ENCODE measurements around the gene CNTFR. TPM values are rescaled to one million over a fixed set of nuclear protein-coding genes. Genes with fewer than 3 reads are reported as not detected.

The CNTFR gene
- total and polyA plus RNA-seq, 2 experiments from 2014 or later = 0.73 to 1.9 TPM

DNA sequence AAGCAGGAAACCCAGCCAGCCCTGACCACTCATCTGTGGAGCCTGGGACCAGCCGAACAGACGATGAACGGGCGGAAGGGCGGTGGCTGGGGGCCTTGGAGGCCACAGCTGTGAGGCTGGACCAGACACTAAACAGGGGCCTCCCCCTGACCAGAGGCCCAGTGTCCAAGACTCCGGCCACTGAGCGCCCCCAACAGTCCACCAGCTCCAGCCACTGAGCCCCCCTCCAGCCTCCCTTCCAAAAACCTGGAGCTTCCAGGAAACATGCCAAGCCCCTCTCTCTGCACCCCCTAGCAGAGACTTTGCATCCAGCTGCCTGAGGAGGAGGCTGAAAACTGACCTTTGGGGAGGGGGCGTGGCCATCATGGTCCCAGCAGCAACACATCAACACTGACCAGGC, 23.2 kb downstream of the CNTFR start:
- TF ChIP-seq CREB1 (CRISPR knock-in tag; IDR thresholded peaks at IDR 0.05; ENCODE audit: low read depth) (no peak), EZH2 (IDR thresholded peaks at IDR 0.05; ENCODE audit: low read depth, unreplicated experiment) (no peak), ZNF331 (CRISPR knock-in tag; IDR thresholded peaks at IDR 0.05; ENCODE audit: low read depth) (no peak), ZNF114 (CRISPR knock-in tag; IDR thresholded peaks at IDR 0.05) (no peak), STAT1 (IDR thresholded peaks at IDR 0.05; ENCODE audit: unreplicated experiment) (no peak), JUNB (IDR thresholded peaks at IDR 0.05; ENCODE audit: unreplicated experiment) (no peak), EZH2phosphoT487 (IDR thresholded peaks at IDR 0.05; ENCODE audit: unreplicated experiment) (no peak), POLR2AphosphoS5 (IDR thresholded peaks at IDR 0.05; ENCODE audit: low read depth) (no peak), NANOG (IDR thresholded peaks at IDR 0.05; ENCODE audit: borderline replicate concordance) (no peak)
- TF ChIP-seq, protein P1, sequence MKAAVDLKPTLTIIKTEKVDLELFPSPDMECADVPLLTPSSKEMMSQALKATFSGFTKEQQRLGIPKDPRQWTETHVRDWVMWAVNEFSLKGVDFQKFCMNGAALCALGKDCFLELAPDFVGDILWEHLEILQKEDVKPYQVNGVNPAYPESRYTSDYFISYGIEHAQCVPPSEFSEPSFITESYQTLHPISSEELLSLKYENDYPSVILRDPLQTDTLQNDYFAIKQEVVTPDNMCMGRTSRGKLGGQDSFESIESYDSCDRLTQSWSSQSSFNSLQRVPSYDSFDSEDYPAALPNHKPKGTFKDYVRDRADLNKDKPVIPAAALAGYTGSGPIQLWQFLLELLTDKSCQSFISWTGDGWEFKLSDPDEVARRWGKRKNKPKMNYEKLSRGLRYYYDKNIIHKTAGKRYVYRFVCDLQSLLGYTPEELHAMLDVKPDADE (IDR thresholded peaks at IDR 0.05) = no peak
- TF ChIP-seq, protein P2, sequence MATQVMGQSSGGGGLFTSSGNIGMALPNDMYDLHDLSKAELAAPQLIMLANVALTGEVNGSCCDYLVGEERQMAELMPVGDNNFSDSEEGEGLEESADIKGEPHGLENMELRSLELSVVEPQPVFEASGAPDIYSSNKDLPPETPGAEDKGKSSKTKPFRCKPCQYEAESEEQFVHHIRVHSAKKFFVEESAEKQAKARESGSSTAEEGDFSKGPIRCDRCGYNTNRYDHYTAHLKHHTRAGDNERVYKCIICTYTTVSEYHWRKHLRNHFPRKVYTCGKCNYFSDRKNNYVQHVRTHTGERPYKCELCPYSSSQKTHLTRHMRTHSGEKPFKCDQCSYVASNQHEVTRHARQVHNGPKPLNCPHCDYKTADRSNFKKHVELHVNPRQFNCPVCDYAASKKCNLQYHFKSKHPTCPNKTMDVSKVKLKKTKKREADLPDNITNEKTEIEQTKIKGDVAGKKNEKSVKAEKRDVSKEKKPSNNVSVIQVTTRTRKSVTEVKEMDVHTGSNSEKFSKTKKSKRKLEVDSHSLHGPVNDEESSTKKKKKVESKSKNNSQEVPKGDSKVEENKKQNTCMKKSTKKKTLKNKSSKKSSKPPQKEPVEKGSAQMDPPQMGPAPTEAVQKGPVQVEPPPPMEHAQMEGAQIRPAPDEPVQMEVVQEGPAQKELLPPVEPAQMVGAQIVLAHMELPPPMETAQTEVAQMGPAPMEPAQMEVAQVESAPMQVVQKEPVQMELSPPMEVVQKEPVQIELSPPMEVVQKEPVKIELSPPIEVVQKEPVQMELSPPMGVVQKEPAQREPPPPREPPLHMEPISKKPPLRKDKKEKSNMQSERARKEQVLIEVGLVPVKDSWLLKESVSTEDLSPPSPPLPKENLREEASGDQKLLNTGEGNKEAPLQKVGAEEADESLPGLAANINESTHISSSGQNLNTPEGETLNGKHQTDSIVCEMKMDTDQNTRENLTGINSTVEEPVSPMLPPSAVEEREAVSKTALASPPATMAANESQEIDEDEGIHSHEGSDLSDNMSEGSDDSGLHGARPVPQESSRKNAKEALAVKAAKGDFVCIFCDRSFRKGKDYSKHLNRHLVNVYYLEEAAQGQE (IDR thresholded peaks at IDR 0.05; ENCODE audit: unreplicated experiment) = no peak
- TF ChIP-seq, protein P3, sequence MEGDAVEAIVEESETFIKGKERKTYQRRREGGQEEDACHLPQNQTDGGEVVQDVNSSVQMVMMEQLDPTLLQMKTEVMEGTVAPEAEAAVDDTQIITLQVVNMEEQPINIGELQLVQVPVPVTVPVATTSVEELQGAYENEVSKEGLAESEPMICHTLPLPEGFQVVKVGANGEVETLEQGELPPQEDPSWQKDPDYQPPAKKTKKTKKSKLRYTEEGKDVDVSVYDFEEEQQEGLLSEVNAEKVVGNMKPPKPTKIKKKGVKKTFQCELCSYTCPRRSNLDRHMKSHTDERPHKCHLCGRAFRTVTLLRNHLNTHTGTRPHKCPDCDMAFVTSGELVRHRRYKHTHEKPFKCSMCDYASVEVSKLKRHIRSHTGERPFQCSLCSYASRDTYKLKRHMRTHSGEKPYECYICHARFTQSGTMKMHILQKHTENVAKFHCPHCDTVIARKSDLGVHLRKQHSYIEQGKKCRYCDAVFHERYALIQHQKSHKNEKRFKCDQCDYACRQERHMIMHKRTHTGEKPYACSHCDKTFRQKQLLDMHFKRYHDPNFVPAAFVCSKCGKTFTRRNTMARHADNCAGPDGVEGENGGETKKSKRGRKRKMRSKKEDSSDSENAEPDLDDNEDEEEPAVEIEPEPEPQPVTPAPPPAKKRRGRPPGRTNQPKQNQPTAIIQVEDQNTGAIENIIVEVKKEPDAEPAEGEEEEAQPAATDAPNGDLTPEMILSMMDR (conservative IDR thresholded peaks at IDR 0.05; ENCODE audit: low read depth in 2 of 2) = no peak
- TF ChIP-seq, protein P4, sequence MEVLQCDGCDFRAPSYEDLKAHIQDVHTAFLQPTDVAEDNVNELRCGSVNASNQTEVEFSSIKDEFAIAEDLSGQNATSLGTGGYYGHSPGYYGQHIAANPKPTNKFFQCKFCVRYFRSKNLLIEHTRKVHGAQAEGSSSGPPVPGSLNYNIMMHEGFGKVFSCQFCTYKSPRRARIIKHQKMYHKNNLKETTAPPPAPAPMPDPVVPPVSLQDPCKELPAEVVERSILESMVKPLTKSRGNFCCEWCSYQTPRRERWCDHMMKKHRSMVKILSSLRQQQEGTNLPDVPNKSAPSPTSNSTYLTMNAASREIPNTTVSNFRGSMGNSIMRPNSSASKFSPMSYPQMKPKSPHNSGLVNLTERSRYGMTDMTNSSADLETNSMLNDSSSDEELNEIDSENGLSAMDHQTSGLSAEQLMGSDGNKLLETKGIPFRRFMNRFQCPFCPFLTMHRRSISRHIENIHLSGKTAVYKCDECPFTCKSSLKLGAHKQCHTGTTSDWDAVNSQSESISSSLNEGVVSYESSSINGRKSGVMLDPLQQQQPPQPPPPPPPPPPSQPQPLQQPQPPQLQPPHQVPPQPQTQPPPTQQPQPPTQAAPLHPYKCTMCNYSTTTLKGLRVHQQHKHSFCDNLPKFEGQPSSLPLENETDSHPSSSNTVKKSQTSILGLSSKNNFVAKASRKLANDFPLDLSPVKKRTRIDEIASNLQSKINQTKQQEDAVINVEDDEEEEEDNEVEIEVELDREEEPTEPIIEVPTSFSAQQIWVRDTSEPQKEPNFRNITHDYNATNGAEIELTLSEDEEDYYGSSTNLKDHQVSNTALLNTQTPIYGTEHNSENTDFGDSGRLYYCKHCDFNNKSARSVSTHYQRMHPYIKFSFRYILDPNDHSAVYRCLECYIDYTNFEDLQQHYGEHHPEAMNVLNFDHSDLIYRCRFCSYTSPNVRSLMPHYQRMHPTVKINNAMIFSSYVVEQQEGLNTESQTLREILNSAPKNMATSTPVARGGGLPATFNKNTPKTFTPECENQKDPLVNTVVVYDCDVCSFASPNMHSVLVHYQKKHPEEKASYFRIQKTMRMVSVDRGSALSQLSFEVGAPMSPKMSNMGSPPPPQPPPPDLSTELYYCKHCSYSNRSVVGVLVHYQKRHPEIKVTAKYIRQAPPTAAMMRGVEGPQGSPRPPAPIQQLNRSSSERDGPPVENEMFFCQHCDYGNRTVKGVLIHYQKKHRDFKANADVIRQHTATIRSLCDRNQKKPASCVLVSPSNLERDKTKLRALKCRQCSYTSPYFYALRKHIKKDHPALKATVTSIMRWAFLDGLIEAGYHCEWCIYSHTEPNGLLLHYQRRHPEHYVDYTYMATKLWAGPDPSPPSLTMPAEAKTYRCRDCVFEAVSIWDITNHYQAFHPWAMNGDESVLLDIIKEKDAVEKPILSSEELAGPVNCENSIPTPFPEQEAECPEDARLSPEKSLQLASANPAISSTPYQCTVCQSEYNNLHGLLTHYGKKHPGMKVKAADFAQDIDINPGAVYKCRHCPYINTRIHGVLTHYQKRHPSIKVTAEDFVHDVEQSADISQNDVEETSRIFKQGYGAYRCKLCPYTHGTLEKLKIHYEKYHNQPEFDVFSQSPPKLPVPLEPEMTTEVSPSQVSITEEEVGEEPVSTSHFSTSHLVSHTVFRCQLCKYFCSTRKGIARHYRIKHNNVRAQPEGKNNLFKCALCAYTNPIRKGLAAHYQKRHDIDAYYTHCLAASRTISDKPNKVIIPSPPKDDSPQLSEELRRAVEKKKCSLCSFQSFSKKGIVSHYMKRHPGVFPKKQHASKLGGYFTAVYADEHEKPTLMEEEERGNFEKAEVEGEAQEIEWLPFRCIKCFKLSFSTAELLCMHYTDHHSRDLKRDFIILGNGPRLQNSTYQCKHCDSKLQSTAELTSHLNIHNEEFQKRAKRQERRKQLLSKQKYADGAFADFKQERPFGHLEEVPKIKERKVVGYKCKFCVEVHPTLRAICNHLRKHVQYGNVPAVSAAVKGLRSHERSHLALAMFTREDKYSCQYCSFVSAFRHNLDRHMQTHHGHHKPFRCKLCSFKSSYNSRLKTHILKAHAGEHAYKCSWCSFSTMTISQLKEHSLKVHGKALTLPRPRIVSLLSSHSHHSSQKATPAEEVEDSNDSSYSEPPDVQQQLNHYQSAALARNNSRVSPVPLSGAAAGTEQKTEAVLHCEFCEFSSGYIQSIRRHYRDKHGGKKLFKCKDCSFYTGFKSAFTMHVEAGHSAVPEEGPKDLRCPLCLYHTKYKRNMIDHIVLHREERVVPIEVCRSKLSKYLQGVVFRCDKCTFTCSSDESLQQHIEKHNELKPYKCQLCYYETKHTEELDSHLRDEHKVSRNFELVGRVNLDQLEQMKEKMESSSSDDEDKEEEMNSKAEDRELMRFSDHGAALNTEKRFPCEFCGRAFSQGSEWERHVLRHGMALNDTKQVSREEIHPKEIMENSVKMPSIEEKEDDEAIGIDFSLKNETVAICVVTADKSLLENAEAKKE (CRISPR knock-in tag; IDR thresholded peaks at IDR 0.05) = no peak
- no peak overlapping the region for H3K4me3 Mint-ChIP-seq
- no peak overlapping the region for H3K27ac ChIP-seq (ENCODE audit: low read depth)
- no peaks in the 10 kb centered on the region for H3K27me3 ChIP-seq (ENCODE audit: insufficient read depth)
- peaks cover 22% of the 10 kb centered on the region for H3K27me3 Mint-ChIP-seq (ENCODE audit: insufficient read depth, low read depth, poor library complexity)
- H3K4me1 Mint-ChIP-seq = peaks cover 49% of the 10 kb centered on the region
- no peak overlapping the region for H3K27ac Mint-ChIP-seq
- no peaks in the 10 kb centered on the region for H3K36me3 ChIP-seq (ENCODE audit: insufficient read depth)
- no peaks in the 10 kb centered on the region for H3K9me2 ChIP-seq (ENCODE audit: insufficient read depth)
- H3K79me2 ChIP-seq (replicated peaks; ENCODE audit: insufficient read depth) = no peaks in the 10 kb centered on the region
- H3K36me3 Mint-ChIP-seq (ENCODE audit: low read depth) = no peaks in the 10 kb centered on the region; the same call in 2 of the 3 replicates
- H3K4me1 ChIP-seq (ENCODE audit: insufficient read depth) = peaks cover 16% of the 10 kb centered on the region; the same call in 1 of the 2 replicates
- no peak overlapping the region for H2AFZ ChIP-seq
- H3F3A ChIP-seq (replicated peaks; ENCODE audit: low read depth) = no peaks in the 10 kb centered on the region
- no peak overlapping the region for H3K4me3 ChIP-seq
- no peaks in the 10 kb centered on the region; the same call in 1 of the 2 replicates for H4K20me1 ChIP-seq (replicated peaks; ENCODE audit: insufficient read depth)
- H3K4me2 ChIP-seq = no peak overlapping the region
- DNase-seq (ENCODE audit: low spot score) (no peak), ATAC-seq (no peak)
- H3K9me3 Mint-ChIP-seq = no peaks in the 10 kb centered on the region; the same call in 2 of the 3 replicates

Data from GM23338 (cell line).